Erythroblast (primary cell): ENCODE data around the gene ADPRM.

Source experiments
- GATA1 ChIP-seq: IDR thresholded peaks from 2 replicates; pipeline ENCODE4 v1.6.1; 2011; ENCODE audit warnings: low read depth, mild to moderate bottlenecking, control low read depth, low read length, moderate library complexity
- POLR2A ChIP-seq: IDR thresholded peaks from 2 replicates; pipeline ENCODE4 v1.6.1; 2011; ENCODE audit warnings: mild to moderate bottlenecking, low read length

DNA sequence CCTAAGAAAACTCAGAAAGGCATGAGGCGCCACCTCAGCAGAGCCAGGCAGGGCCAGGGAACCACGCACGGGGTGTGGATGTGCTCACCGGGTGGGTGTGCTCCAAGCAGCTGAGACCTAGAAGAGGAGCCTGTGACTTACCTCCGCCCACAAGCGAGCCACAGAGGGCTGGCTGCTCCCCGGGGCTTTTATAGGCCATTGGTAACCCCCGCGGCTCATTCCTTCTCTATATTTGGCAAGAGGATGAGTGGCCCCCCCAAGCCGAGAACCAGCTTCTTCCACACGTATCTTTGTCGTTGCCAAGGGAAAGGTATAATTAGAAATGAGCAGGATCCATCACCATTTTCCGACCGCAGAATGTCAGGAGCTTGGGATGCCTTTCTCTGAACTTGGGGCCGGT, 40.2 kb upstream of the ADPRM start, which contains the start of gene MYH3:
- TF ChIP-seq POLR2A (no peak), GATA1 (no peak)
